Panc1 (cell line): ENCODE measurements around the gene HOMER1.

ENCODE experiments used
- CTCF ChIP-seq: fragments of 450-650 bp; IDR thresholded peaks from 2 replicates; pipeline ENCODE4 v1.5.1; 2017; ENCODE audit warnings: mild to moderate bottlenecking
- POLR2AphosphoS5 ChIP-seq: IDR thresholded peaks from 2 replicates; pipeline ENCODE4 v1.6.1; 2012; ENCODE audit warnings: mild to moderate bottlenecking, low read depth, low read length, moderate library complexity
- REST ChIP-seq, 2 experiments: IDR thresholded peaks; 2 replicates each; pipeline ENCODE4 v1.6.1; 2011 to 2012; ENCODE audit warnings: low read depth in 2 of 2, control low read depth in 1 of 2, low read length in 1 of 2, mild to moderate bottlenecking in 1 of 2, moderate library complexity in 1 of 2; ENCODE audit not compliant: insufficient read depth in 1 of 2
- SIN3A ChIP-seq: IDR thresholded peaks from 2 replicates; pipeline ENCODE4 v1.6.1; 2012; ENCODE audit warnings: low read depth, mild to moderate bottlenecking, low read length, moderate library complexity, borderline replicate concordance; ENCODE audit not compliant: insufficient read depth
- TCF7L2 ChIP-seq: IDR thresholded peaks from 2 replicates; pipeline ENCODE4 v1.6.1; 2011; ENCODE audit warnings: mild to moderate bottlenecking, low read depth, low read length, inconsistent platforms

- TF ChIP-seq CTCF (no peak), REST (IDR thresholded peaks at IDR 0.05; ENCODE audit: insufficient read depth in 1 of 2, low read depth in 2 of 2, low read length in 1 of 2) (no peak), POLR2AphosphoS5 (no peak), SIN3A (no peak), TCF7L2 (no peak)
Observed at GRCh38 chr5:79508794-79509193, 5.1 kb downstream of the HOMER1 start.
